NT2/D1 (cell line): ENCODE results near the gene TMEM59L.

Experiments
- SUZ12 ChIP-seq: IDR thresholded peaks from 2 replicates; pipeline ENCODE4 v1.6.1; 2011; ENCODE audit not compliant: insufficient read length, insufficient read depth; ENCODE audit errors: extremely low read depth
- YY1 ChIP-seq: IDR thresholded peaks from 2 replicates; pipeline ENCODE4 v1.6.1; 2011; ENCODE audit not compliant: insufficient read length, insufficient read depth
- ZNF274 ChIP-seq: IDR thresholded peaks from 2 replicates; pipeline ENCODE4 v1.6.1; 2011; ENCODE audit warnings: mild to moderate bottlenecking, low read depth, low read length

- TF ChIP-seq SUZ12, result no peak
- no peak for TF ChIP-seq YY1
- no peak for TF ChIP-seq ZNF274
Observed at GRCh38 chr19:18626906-18627305, 14.2 kb downstream of the TMEM59L start.
